Lower lobe of right lung (tissue), 2 donors: ENCODE data around the gene ROR1. TPM values are rescaled to one million over a fixed set of nuclear protein-coding genes. Genes with fewer than 3 reads are reported as not detected.

Experiments used
- ATAC-seq, 2 donors: fragments of 200-7000 bp; cut with Tn5 transposase; one replicate each; pipeline ENCODE4 v1.9.1; 2020 to 2022; ENCODE audit warnings: mild to moderate bottlenecking in 2 of 2, moderate library complexity in 2 of 2
- DNase-seq: peaks from one replicate; pipeline ENCODE4 v3.0.0-alpha.2; 2020
- H3K27ac ChIP-seq: fragments of 200-600 bp; one replicate; pipeline ENCODE4 v1.8.0; 2022
- H3K27me3 ChIP-seq: fragments of 200-600 bp; one replicate; pipeline ENCODE4 v1.8.0; 2022; ENCODE audit warnings: low read depth
- H3K36me3 ChIP-seq: fragments of 200-600 bp; one replicate; pipeline ENCODE4 v1.8.0; 2022; ENCODE audit warnings: mild to moderate bottlenecking
- H3K4me1 ChIP-seq: fragments of 200-600 bp; one replicate; pipeline ENCODE4 v1.8.0; 2022
- H3K4me3 ChIP-seq: fragments of 200-600 bp; one replicate; pipeline ENCODE4 v1.8.0; 2022; ENCODE audit warnings: mild to moderate bottlenecking
- H3K9me3 ChIP-seq: fragments of 200-600 bp; one replicate; pipeline ENCODE4 v1.8.0; 2022
- intact Hi-C: fragments of 100-400 bp; cut with DNase I; formaldehyde crosslinking; loops from one replicate; pipeline ENCODE4 v1.11.0; 2022
- total RNA-seq: library from RNA; stranded (reverse); fragmentation: NEBNext Ultra II Directional; extraction: Animal tissue kit (Norgen Biotek cat#: 25700); gene quantifications from one replicate; pipeline ENCODE4 v1.2.1, GENCODE V29; 2021
- TF ChIP-seq, protein P1 (sequence below): fragments of 200-600 bp; IDR thresholded peaks from one replicate; pipeline ENCODE4 v1.8.0; 2022; ENCODE audit warnings: antibody characterized with exemption, mild to moderate bottlenecking
- donor health status: DM: no; HTN: yes; CAD: no; lungs with severe emphysema.

ROR1 gene
- total RNA-seq, 1 donor from 2014 or later, result 15.8 TPM

DNA sequence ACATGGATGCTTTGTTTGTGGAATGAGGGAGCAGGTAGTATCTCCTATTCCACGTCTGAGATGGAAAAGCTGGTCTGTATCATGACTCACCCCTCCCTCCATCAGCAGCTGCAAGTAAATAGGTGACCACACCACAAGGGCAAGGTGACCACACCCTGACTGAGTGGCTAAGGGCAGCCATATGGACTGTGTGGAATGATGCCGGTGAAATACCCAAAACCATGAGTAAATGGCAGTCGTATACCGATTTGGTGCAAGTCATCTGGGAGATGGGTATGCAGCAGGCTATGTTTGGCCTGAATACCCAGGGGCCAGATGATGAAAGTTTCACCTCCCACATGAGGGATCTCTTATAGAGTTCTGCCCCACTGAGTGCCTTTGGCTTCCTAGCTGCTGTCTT, 413.8 kb downstream of the ROR1 start:
- Histone ChIP-seq H3K27ac (no peak overlapping the region), H3K27me3 (no peaks in the 10 kb centered on the region), H3K36me3 (no peaks in the 10 kb centered on the region), H3K4me3 (no peak overlapping the region), H3K4me1 (no peaks in the 10 kb centered on the region), H3K9me3 (no peaks in the 10 kb centered on the region)
- ATAC-seq (no peak), DNase-seq (no peak)
- intact Hi-C loops, result no loop called here
- TF ChIP-seq, protein P1, sequence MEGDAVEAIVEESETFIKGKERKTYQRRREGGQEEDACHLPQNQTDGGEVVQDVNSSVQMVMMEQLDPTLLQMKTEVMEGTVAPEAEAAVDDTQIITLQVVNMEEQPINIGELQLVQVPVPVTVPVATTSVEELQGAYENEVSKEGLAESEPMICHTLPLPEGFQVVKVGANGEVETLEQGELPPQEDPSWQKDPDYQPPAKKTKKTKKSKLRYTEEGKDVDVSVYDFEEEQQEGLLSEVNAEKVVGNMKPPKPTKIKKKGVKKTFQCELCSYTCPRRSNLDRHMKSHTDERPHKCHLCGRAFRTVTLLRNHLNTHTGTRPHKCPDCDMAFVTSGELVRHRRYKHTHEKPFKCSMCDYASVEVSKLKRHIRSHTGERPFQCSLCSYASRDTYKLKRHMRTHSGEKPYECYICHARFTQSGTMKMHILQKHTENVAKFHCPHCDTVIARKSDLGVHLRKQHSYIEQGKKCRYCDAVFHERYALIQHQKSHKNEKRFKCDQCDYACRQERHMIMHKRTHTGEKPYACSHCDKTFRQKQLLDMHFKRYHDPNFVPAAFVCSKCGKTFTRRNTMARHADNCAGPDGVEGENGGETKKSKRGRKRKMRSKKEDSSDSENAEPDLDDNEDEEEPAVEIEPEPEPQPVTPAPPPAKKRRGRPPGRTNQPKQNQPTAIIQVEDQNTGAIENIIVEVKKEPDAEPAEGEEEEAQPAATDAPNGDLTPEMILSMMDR, result no peak

DNA sequence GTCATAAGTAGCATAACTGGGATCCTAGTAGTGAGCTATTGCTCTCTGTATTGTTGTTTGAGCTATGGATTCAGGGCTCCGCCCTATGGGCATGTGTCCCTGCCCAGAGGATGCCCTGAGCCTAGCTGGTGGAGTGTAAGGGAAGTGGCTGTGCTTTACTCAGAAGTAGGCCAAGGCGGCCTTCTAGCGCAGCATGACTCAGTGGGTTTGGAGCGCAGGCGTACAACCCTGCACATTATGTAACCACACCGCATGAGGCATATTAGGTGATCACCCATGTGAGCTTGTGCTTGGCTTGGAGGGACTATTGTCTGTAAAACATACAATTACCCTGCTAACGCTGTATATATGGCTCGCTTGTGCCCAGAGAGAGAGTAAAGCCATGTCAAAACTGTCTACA, 418.5 kb downstream of the ROR1 start:
- ATAC-seq (no peak), DNase-seq (no peak)
- intact Hi-C loops, result no loop called here
- Histone ChIP-seq H3K27me3 (no peaks in the 10 kb centered on the region), H3K4me1 (no peaks in the 10 kb centered on the region), H3K27ac (no peak overlapping the region), H3K4me3 (no peak overlapping the region), H3K36me3 (no peaks in the 10 kb centered on the region), H3K9me3 (no peaks in the 10 kb centered on the region)
- TF ChIP-seq, protein P1, result no peak

DNA sequence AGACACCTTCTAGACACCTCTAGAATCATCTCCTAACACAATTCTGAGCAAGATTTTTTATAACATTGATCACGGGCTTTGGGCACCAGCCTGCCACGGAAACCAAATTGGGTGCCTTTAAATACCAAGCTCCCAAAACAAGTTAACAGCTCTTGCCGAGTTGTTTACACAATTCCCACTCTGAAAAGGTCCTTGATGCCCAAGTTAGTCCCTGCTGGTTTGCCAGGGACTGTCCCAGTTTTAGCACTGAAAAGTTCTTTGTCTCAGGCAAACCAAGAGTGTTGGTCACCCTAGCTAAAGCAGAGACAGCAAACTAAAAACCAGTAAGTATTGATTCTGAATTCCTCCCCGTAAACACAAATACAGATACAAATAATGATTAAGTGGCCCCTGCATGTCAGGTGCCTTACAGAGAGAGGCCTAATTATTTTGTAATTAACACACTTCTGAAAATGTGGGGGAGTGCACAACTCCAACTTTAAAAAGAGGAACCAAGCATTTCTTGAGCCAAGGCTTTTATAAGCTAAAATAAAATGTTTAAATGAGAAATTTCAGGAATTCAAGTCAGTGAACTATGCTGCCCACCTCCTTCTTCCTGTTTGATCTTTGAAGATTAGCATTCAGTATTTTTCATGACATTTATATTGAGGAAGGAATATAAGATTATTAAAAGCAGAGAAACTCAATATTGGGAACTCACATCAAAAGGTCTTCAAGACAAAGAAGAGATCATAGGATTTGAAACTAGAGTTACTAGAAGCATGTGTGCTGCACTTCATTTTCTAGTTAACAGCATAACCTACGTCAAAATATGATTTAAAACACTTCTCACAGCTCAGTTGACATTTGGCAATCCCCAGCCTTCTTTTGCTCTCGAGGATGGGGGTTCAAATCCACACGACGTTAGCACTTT, 420.6 kb downstream of the ROR1 start:
- TF ChIP-seq, protein P1, result no peak
- no peak for ATAC-seq

DNA sequence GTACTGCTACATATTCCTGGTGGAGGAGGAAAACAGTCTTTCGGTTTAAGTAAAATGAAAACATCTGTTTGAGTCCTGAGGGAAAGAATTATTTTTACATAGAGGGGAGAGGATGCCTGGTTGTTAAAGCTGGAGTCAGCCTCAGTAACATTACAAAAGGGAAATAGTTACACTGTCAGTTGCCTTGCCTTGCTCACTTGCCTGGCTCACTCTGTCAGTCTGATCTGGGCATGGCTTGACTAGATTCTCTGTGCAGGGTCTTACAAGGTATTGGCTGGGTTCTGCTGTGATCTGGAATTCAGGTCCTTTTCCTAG, 421.2 kb downstream of the ROR1 start:
- DNase-seq (no peak), ATAC-seq (no peak)
- H3K36me3 ChIP-seq, result no peaks in the 10 kb centered on the region
- no peaks in the 10 kb centered on the region for H3K27me3 ChIP-seq
- intact Hi-C loops, result no loop called here
- no peak overlapping the region for H3K4me3 ChIP-seq
- H3K4me1 ChIP-seq, result no peaks in the 10 kb centered on the region
- TF ChIP-seq, protein P1, result no peak
- no peak overlapping the region for H3K27ac ChIP-seq
- H3K9me3 ChIP-seq, result no peaks in the 10 kb centered on the region

More for the DNA sequence above, 420.6 kb downstream of the ROR1 start:
- DNase-seq, result no peak
- intact Hi-C loops, result no loop called here
- Histone ChIP-seq H3K4me3 (no peak overlapping the region), H3K4me1 (no peaks in the 10 kb centered on the region), H3K27me3 (no peaks in the 10 kb centered on the region), H3K9me3 (no peaks in the 10 kb centered on the region), H3K27ac (no peak overlapping the region), H3K36me3 (no peaks in the 10 kb centered on the region)

DNA sequence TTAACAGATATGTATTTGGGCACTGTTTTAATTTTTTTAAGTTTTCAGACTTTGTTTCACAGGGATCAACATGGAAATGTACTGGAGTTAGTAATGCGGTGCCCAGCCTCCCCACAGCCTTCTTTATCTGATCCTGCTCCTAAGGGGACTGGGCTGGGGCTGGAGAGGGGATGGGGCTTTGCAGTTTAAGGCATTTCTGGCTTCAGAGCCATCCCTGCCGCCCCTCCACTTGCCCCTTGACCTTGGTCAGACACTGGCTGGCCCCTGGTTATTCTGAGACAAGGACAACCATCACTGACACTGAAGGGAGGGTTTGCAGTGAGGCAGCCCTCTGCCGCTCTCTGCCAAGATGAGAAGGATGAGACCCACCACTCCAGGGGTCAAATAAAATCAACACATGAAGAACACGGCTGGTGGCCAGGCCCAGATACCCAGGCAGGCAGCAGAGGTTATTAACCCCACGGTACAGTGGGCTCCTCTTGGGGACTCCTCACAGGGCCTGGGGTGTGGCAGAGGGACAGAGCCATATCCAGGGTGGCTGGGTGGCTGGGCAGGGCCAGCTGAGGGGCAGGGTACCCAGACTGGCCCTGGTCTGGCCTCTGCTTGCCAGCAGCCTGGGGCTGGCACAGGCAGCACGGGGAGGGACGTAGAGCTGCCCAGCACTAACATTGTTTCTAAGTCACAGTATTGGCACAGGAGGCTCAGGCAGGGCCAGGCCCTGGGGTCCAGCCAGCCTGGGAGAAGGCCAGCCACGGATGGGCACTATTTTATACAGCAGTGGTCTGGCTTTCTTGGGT, 422.5 kb downstream of the ROR1 start:
- intact Hi-C loops, result no loop called here
- Histone ChIP-seq H3K27ac (no peak overlapping the region), H3K36me3 (no peaks in the 10 kb centered on the region), H3K9me3 (no peaks in the 10 kb centered on the region), H3K27me3 (no peaks in the 10 kb centered on the region), H3K4me1 (no peaks in the 10 kb centered on the region), H3K4me3 (no peak overlapping the region)
- DNase-seq (no peak), ATAC-seq (peak in 1 of 2 donors; percentile 53)
- TF ChIP-seq, protein P1, result no peak
